ENCODE measurements around the gene BICD1.

Gene BICD1

DNA sequence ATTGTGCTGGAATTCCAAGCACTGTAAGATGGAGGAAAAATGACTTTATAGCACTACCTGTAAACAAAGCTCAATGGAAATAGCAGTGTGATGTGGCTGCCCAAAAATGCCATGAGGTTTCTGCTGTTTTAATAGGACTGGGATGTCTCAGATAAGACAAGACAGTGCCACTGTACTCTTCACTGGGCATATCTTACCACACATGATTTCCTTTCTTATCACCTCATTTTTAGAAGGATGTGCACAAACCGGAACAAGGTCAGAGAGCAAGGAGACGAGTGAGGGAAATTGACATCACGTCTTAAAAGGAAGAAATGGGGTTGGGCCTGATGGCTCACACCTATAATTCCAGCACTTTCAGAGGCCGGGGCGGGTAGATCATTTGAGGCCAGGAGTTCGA lies 254.3 kb downstream of the BICD1 start:
- DNase-seq: no peak

DNA sequence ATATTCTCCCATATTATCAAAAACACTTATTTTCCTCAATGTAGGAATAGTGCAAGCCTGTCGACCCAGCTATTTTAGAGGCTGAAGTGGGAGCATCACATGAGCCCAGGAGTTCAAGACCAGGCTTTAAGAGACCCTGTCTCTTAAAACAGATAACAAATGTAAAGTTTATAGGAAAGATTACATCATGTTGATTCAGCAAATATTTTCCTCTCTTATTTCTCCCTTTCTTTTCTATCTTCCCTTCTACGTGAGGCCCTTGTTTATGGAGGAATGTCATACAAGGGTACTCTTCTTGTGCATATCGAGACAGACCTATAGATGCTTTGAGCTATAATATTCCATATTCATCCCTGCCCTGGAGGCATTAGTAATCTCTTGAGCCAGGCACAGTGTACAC lies 256.2 kb downstream of the BICD1 start:
- no peak for DNase-seq

DNA sequence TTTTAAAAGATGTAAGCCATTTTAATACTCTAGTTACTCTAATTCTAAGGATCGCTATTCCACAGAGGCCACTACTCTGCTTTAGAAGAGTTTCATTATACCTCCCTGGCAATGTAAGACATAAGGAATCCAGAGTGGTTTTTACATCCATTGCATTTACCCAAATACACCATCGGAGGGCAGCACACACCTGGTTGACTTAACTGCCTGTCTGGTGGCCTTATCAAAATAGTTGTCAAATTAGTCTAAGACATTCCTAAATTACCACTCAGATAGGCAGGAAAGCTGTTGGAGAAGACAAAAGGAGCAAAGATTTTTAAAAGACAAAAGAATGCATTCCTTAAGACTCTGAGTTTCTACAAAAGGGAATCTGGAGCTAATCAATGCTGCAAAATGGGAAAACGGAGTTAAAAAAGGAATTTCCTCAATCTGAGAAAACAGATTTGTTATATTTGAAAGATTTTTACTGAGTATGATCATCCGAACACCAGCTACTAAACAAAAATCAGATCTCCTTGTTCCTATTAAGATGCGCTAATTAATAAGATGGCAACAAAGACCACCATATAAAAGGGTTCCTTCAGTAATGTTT lies 258.9 kb downstream of the BICD1 start:
- DNase-seq: peak; percentile 34

DNA sequence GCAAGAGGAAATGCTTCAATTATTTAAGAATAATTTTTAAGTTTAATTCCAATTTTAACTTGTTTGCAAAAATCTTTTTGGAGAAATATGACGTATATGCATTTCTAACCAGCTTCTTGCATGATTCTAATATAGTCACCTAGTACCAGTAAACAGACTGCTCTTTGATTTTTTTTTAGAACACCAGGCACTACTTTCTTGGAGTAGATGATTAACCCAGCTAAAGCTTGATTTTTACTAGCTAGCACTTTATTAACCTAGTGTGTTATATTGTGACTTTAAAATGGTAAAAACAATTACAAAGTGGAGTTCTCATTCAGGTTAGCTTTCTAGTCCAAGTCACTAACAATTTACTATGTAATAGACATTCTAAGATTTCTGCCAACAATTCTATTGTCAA lies 260.1 kb downstream of the BICD1 start:
- no peak for DNase-seq

DNA sequence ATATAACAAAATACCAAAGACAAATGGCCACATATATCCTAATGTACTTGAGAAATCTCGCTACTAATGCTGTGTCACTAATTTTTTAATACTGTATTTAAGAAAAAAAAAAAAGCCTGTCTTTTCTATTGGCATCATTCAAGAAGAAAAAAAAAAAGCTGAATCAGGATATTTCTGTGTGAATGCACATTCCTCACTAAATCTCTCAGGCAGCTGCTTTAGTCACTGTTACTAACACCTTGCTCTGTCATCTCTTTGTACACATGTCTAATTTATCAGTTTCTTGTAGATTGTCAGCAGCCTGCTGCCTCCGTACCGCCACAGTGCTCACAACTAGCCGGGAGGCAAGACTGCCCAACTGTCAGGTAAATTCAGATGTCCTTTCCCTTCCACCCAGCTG lies 260.7 kb downstream of the BICD1 start:
- no peak for DNase-seq

DNA sequence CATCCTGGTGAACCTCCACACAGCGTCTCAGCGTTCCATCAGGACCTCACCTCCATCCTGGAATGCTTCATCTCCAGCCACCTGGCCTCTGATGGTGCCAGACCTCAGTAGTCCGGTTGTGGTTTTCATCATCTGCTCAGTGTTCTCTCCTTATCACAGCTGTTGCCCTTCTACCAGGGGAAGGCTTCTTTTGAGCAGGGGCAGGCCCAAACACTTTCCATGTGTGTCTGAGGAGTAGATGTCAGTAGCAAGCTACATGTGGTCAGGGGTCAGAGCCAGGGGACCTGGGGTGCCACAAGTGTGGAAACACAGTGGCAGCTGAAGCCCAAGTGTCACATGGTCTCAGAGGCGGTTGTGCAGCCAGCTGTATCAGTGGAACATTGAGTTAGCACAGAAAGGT lies 262.6 kb downstream of the BICD1 start:
- DNase-seq: no peak

DNA sequence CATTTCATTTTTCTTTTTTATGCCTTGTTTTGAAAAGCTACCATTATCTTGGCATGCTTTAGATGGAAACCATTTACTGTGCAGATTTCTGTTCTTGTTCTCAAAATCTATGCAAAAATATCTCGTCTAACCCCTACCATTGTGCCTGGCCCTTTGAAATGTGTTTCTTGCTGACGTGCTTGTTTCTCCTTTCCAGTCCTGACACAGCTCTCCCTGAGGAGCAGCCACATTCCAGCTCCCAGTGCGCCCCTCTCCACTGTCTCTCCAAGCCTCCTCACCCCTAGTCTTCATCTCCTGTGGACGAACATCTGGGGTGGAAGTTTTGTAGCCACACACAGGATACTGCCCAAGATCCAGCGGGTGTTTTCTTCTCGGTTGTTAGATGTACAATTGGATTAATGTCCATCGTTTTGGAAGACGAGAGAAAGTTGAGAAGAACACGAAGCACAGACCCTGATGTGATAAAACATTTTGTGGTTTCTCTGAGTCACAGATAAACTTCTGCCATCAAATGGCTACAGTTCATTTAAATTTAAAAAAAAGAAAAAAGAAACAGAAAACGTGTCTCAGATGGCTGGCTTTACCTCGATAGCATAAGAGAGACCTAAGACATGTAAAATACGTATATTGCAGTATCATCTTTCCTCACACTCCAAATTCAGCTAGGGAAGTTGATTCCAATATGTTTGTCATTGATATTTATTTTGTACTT lies 270.9 kb downstream of the BICD1 start:
- DNase-seq: no peak

DNA sequence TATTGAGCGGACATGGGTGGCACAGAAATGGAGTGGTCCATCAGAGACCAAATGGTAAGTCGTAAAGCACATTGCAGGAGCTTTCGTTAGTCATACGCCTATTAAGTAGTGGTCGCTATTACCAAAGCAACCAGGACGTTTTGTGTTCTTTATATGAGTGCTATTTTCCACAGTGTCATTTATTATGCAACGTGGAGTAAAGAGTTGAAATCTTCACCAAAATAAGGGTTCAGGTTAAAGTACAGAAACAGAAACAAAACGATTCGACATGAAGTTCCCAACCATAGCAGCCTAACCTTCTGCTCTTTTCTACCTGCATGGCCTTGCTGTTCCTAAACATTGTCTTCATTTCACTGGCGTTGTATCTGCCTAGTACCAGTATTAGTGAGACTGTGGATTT lies 272.6 kb downstream of the BICD1 start:
- no peak for DNase-seq

DNA sequence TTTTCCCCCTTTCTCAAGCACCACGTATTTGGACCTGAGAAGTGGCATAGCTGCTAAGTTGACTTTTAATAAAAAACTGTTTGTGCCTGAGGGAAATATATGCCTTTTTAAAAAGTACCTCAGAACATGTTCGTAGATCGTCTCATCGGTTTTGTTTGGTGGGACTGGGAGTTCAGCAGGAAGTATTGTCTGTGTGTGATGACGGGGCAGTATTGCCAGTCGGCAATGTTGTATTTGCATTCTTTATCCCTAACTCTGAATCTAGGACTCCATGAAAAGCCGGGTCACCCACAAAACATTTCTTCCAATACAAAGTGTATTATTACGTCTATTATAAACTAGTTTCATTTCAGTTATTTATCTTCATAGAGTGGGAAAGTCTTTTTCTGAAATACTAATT lies 273.0 kb downstream of the BICD1 start:
- no peak for DNase-seq

DNA sequence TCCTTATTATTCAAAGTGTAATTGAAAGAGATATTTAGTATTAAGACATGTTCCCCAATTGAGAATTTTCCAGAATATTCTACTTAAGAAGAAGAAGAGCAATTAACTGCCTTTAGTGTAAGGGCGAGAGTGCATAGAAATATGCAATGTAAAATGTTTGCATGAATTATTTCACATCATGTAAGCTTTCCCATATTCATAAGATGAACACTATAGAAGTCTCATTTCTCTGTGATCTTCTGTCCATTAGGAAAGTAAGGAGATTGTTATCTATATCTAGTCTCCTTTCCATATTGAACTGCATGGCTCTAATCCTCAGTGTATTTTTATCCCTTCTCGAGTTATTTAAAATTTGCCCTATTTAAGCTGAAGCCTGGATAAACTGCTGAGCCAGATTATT lies 275.6 kb downstream of the BICD1 start:
- no peak for DNase-seq

DNA sequence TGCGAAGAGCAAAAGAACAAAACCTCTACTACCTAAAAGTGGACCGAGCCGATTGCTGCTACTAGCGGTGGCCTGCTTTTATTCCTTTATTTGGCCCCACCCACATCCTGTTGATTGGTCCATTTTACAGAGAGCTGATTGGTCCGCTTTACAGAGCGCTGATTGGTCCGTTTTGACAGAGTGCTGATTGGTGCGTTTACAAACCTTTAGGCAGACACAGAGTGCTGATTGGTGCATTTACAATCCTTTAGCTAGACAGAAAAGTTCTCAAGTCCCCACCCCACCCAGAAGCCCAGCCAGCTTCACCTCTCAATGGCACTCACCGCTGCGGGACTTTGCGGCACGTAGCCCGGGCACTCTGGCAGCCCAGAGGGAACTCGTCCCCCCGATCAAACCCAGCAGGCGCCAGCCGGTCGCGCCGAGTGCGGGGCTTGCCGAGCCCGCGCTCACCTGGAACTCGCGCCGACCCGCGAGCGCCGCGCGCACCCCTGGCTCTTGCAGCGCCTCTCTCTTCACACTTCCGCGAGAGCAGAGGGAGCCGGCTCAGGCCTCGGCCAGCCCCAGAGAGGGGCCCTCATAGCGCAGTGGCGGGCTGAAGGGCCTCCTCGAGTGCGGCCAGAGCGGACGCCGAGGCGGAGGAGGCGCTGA lies 284.0 kb downstream of the BICD1 start:
- DNase-seq: no peak

DNA sequence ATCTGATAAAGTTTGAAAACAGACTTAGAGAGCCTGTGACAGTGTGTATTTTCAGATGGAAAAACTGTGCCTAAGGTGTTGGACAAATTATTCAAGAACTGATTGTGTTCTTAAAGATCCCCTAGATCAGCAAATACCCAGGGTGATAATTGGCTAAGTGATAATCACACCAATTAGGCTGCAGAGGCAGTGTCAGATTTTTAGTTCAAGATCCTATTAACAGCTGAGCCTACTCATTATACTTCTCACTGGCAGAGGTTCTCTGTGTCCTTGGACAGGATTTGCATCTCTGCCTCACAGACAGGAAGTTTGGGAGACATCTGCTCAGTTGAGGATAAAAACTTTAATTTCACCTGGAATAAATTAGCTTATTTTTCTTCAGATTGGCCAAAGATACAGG lies 288.4 kb downstream of the BICD1 start:
- no peak for DNase-seq

DNA sequence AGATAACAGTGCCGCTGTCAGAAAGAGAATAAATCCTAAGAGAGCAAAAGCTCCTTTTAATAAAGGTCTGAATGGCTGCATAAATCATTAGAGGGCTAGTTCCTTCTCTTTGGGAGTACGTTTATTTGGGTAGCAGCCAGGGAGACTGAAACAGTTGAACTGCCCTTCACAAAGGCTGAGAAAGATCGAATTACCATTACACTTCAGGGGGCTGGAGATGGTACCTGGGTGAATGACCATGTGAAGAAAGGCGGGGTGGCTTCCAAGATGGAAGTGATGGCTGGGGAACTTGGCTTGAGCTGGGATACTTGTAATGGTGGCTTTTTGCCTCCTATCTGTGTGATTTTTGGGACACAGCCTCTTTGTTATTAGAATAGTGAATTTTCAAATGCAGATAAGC lies 291.0 kb downstream of the BICD1 start:
- DNase-seq: no peak

DNA sequence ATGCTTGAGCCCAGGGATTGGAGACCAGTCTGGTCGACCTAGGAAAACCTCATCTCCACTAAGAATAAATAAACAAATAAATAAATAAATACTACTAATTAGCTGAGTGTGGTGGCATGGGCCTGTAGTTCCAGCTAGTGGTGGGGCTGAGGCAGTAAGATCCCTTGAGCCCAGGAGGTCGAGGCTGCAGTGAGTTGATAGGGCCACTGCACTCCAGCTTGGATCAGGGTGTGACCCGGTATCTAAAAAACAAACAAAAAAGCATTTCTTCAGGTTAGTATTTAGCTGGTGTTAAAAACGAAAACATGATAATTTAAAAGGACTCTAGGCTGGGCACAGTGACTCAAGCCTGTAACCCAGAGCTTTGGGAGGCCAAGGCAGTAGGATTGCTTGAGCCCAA lies 291.5 kb downstream of the BICD1 start:
- DNase-seq: no peak

DNA sequence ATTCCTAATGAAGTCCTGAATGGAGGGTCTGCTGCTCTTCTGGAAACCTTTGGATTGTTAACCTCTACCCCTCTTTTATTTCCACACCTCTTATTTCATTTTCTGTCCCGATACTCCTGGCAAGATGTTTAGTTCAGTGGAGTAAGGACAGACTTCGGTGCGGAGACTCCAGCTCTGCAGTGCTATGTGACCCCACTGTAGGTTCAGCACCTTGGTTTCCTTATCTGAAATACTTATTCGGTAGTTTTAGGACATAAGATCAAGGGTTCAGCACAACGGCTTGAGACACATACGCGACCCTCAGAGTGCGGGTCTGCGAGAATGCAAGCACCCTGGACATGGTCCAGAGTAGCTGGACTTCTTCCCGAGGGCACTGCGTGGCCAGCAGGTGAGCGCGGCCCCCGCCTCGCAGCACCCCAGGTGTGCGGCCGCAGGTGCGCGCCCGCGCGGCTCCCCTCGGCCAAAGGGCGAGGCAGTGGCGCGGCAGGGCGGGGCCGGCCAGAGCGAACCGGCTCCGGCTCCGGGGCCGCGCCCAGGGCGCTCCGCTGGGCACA lies 292.2 kb downstream of the BICD1 start:
- no peak for DNase-seq

DNA sequence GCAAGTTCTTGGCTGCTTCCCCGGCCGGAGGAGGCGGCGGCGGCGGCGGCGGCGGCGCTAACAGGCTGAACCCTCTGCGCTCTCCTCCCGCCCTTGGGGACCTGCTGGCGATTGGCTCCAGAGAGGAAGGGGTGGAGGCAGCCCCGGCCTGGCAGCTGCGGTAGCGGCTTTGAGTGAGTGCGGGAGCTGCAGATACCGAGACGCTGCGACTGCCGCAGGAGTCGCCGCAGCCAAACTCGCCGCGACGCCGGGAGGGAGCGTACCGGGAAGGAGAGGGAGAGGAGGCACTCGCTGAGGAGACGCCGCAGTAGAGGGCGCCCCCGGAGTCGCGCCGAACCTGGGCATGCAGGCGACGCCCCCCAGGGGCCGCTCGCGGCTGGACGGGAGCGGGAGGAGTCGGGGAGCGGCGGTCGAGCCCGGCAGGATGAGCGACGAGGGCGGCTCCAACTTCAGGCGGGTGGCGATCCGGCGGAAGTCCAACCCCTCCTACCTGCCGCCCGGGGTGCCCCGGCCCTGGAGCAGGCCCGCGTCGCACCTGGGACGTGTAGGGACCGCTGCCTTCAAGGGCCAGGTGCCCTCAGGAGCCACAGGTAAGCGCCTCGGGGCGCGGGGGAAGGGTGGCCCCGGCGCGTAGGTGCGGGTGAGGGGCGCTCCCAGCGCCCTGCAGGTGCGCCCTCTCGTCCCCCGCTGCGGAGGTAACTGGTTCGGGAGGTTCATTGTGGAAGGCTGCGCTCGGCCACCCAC lies 292.9 kb downstream of the BICD1 start, which contains the start of gene FGD4:
Gene FGD4 (plus strand): TSS at position 189 of the 744 bp plus-strand sequence.
- peak; percentile 13 for DNase-seq

DNA sequence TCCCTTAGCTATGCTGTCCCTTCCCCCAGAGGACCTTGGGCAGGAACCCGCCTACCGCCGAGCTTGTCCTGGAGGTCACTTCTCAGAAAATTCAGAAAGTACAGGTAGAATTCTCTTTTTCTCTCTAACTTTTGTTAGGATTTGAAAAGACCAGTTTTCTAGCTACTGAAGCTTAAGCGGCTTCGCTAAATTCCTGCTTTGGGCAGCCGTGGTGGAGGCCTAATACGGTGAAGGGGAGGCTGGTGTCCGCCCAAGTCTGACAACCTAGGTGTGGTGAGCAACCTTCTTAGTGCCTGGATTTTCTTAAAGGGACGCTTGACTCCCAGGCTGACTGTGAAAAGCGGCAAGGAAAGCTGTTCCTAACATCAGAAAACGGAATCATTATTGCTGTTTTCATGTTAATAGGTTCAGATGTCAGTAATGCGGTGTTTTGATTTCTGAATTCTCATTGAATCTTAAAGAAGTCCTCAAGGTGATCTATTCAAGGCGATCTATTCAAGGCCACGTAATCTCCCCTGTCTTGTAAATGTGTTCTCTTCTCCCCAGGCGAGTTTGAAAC lies 293.5 kb downstream of the BICD1 start:
- DNase-seq: no peak

DNA sequence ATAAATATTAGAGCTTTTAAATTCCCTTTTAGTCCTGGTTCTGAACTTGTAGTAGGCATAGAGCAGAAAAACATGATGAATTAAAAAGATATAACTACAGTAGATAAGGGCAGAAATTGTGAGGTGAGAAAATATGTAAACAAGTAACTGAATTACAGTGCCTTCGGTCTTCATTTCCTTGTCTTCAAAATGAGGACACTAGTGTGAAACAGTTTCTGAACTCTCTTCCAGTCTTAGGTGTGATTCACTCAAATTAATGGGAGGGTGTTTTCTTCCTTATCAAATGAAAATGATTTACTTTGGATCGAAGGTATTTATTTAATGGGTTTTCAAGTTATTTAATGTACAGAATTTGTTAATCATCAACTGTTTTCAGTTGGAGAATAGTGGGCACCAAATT lies 294.2 kb downstream of the BICD1 start:
- DNase-seq: no peak

DNA sequence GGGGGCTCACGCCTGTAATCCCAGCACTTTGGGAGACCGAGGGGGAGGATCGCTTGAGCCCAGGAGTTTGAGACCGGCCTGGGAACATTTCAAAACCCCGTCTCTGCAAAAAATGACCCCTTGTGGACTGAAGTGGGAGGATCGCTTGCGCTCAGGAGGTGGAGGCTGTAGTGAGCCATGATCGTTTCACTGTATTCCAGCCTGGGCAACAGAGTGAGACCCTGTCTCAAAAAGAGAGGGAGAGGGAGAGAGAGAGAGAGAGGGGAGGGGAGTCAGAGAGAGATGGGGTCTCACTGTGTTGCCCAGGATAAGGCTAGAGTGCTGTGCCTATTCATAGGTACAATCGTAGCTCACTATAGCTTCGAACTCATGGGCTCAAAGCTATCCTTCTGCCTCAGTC lies 295.5 kb downstream of the BICD1 start:
- no peak for DNase-seq

DNA sequence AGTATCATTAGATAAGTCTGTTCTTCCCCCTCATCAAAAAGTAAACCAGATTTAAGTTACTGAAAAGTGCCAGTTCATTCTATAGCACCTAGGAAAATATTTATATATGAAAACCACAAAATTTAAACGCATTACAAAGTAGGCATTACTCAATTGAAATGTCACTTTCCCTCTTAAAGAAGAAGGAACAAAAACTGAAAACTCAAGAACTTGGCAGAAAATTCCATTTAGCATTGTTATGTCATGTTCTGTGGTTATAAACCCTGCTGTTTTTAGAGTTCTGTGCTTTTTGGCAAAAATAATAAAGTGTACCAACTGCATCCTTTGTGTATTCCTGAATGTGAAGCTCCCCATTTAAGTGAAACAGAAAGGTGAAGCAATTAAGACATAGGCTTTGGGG lies 296.3 kb downstream of the BICD1 start:
- no peak for DNase-seq

DNA sequence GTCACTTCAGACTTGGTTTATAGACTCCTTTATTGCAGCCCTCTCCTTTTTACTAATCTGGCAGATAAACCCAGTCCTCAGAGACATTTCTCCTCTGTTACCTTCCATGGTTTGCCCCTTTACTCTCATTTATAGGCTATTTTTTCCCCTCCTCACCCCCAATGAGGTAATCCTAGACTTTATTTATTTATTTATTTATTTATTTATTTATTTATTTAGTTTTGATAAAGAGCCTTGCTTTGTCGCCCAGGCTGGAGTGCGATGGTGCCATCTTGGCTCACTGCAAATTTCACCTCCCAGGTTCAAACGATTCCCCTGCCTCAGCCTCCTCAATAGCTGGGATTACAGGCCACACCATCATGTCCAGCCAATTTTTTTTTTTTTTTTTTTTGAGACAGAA lies 301.1 kb downstream of the BICD1 start:
- DNase-seq: no peak

DNA sequence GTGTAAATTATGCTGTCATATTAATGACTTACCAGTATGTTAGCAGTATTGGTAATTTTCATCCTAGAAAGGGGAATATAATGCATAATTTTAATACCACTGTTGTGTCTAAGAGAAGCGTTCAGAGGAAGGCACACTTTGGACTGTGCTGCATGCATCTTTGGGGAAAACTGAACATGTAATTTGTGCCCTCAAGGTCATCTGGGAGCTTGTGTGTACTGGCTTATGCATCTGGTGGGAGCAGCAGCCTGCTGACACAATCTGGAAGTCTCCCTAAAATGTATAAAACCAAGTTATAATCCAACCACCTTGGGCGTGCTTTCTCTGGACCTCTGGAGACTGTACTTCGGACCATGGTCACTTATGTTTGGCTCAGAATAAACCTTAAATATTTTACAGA lies 306.8 kb downstream of the BICD1 start:
- no peak for DNase-seq

DNA sequence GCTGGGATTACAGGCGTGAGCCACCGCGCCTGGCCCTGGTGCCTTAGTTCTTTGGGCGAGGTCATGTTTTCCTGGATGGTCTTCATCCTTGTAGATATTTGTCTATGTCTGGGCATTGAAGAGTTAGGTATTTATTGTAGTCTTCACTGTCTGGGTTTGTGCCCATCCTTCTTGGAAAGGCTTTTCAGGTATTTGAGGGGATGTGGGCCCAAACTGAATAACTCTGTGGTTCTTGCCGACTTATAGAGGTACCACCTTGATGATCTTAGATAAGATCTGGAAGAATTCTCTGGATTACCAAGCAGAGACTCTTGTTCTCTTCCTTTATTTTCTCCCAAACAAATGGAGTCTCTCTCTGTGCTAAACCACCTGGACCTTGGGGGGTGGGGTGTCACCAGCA lies 311.6 kb downstream of the BICD1 start:
- DNase-seq: no peak

All from amniotic stem cell (primary cell).